SK-N-SH (cell line): ENCODE results near the gene CIROP. TPM values are rescaled to one million over a fixed set of nuclear protein-coding genes. Genes with fewer than 3 reads are reported as not detected.

ENCODE experiments used
- CTCF ChIA-PET: fragments of 300-600, 350-600 bp; formaldehyde crosslinking; extraction: SDS; loops from one replicate; lab custom pipeline; 2021; lab: Yijun Ruan, JAX
- POLR2A ChIA-PET: fragments of 350-600 bp; sonication (Branson Sonifier 250); formaldehyde crosslinking; extraction: SDS; loops from one replicate; lab custom pipeline; 2020; ENCODE audit warnings: antibody characterized with exemption, inconsistent platforms; lab: Yijun Ruan, JAX
- DNase-seq: peaks from one replicate; pipeline ENCODE4 v3.0.0; 2012
- H2AFZ ChIP-seq: fragments of 200-600 bp; sonication (generic); 2 replicates; pipeline ENCODE4 v1.8.1; 2016; ENCODE audit warnings: antibody characterized with exemption, mild to moderate bottlenecking, low read depth
- H3F3A ChIP-seq: fragments of 200-600 bp; sonication (generic); replicated peaks from 2 replicates; pipeline ENCODE3; 2016; ENCODE audit warnings: antibody characterized with exemption, mild to moderate bottlenecking; ENCODE audit not compliant: insufficient read depth
- H3K27ac ChIP-seq, 2 experiments: fragments of 200-500 bp in 1 of 2; fragments of 200-600 bp in 1 of 2; sonication (Bioruptor generic) in 1 of 2; sonication (generic), shearing (Covaris generic) in 1 of 2; 2 replicates each; pipeline versions ENCODE4 v1.5.1 to v1.6.1; 2014 to 2016; ENCODE audit warnings: low read depth in 2 of 2, inconsistent platforms in 1 of 2, low read length in 1 of 2, mild to moderate bottlenecking in 1 of 2, mixed read lengths in 1 of 2
- H3K27me3 ChIP-seq: fragments of 200-600 bp; sonication (generic), shearing (Covaris generic); 2 replicates; pipeline ENCODE4 v1.6.1; 2016; ENCODE audit warnings: mixed run types; ENCODE audit not compliant: insufficient read depth
- H3K36me3 ChIP-seq, 2 experiments: fragments of 200-500 bp in 1 of 2; fragments of 200-600 bp in 1 of 2; sonication (Bioruptor generic) in 1 of 2; sonication (generic) in 1 of 2; replicated peaks in 1 of 2; 2 replicates each; pipeline versions ENCODE3 to v1.5.1; 2014 to 2016; ENCODE audit warnings: low read length in 1 of 2, mild to moderate bottlenecking in 1 of 2; ENCODE audit not compliant: insufficient read depth in 2 of 2, control insufficient read depth in 1 of 2
- H3K4me1 ChIP-seq, 2 experiments: fragments of 200-500 bp in 1 of 2; fragments of 200-600 bp in 1 of 2; sonication (Bioruptor generic) in 1 of 2; sonication (generic), shearing (Covaris generic) in 1 of 2; 2 replicates each; pipeline versions ENCODE4 v1.5.1 to v1.6.1; 2014 to 2016; ENCODE audit warnings: low read depth in 1 of 2, low read length in 1 of 2, mixed run types in 1 of 2; ENCODE audit not compliant: insufficient read depth in 2 of 2, control insufficient read depth in 1 of 2
- H3K4me2 ChIP-seq: fragments of 200-600 bp; sonication (generic), shearing (Covaris generic); 2 replicates; pipeline ENCODE4 v1.6.1; 2017; ENCODE audit warnings: mixed run types
- H3K4me3 ChIP-seq, 2 experiments: fragments of 200-500 bp in 1 of 2; fragments of 200-600 bp in 1 of 2; sonication (Bioruptor generic) in 1 of 2; sonication (generic), shearing (Covaris generic) in 1 of 2; 2 replicates each; pipeline versions ENCODE4 v1.5.1 to v1.8.1; 2014 to 2016; ENCODE audit warnings: low read depth in 2 of 2, inconsistent platforms in 1 of 2, low read length in 1 of 2, mild to moderate bottlenecking in 1 of 2, mixed read lengths in 1 of 2, moderate library complexity in 1 of 2
- H3K79me2 ChIP-seq: fragments of 200-600 bp; sonication (generic); 2 replicates; pipeline ENCODE4 v1.8.1; 2017; ENCODE audit warnings: mild to moderate bottlenecking; ENCODE audit not compliant: insufficient read depth
- H3K9ac ChIP-seq: fragments of 200-600 bp; sonication (generic); 2 replicates; pipeline ENCODE4 v1.6.1; 2017; ENCODE audit warnings: mixed run types
- H3K9me2 ChIP-seq: fragments of 200-600 bp; sonication (generic); 2 replicates; pipeline ENCODE4 v1.6.1; 2017; ENCODE audit warnings: mixed run types
- H3K9me3 ChIP-seq: fragments of 200-600 bp; sonication (generic); 2 replicates; pipeline ENCODE4 v1.6.1; 2017; ENCODE audit warnings: mixed run types, mild to moderate bottlenecking, moderate library complexity
- H4K20me1 ChIP-seq: fragments of 200-600 bp; sonication (generic); 2 replicates; pipeline ENCODE4 v1.6.1; 2017; ENCODE audit warnings: mild to moderate bottlenecking, mixed run types; ENCODE audit not compliant: insufficient read depth
- EZH2phosphoT487 ChIP-seq: fragments of 200-600 bp; sonication (generic); IDR thresholded peaks from 2 replicates; pipeline ENCODE4 v1.6.1; 2017; ENCODE audit warnings: low read depth, mixed run types, mild to moderate bottlenecking, antibody characterized with exemption, moderate library complexity, borderline replicate concordance
- FOXJ3 ChIP-seq: sonication (generic); formaldehyde crosslinking; IDR thresholded peaks from 2 replicates; pipeline ENCODE4 v1.5.1; 2020; ENCODE audit warnings: mild to moderate bottlenecking, missing genetic modification reagents
- IRF3 ChIP-seq: fragments of 150-350 bp; IDR thresholded peaks from 2 replicates; pipeline ENCODE4 v1.6.1; 2016; ENCODE audit warnings: mild to moderate bottlenecking, low read depth, low read length
- JUND ChIP-seq: IDR thresholded peaks from 2 replicates; pipeline ENCODE4 v1.4.0; 2012
- MAX ChIP-seq: IDR thresholded peaks from 2 replicates; pipeline ENCODE4 v1.4.0; 2012; ENCODE audit warnings: low read depth
- MEF2A ChIP-seq: IDR thresholded peaks from 2 replicates; pipeline ENCODE4 v1.4.0; 2012; ENCODE audit warnings: low read depth, borderline replicate concordance
- NFIC ChIP-seq: IDR thresholded peaks from 2 replicates; pipeline ENCODE4 v1.4.0; 2012; ENCODE audit warnings: borderline replicate concordance
- NRF1 ChIP-seq: IDR thresholded peaks from 2 replicates; pipeline ENCODE4 v1.6.1; 2012; ENCODE audit warnings: low read depth, mild to moderate bottlenecking, low read length
- PBX3 ChIP-seq: IDR thresholded peaks from 2 replicates; pipeline ENCODE4; 2012
- POLR2AphosphoS5 ChIP-seq: IDR thresholded peaks from 2 replicates; pipeline ENCODE4 v1.6.1; 2012; ENCODE audit warnings: low read depth, low read length
- RXRA ChIP-seq: IDR thresholded peaks from 2 replicates; pipeline ENCODE4 v1.4.0; 2012; ENCODE audit warnings: low read depth, mild to moderate bottlenecking, borderline replicate concordance
- ZBTB33 ChIP-seq: IDR thresholded peaks from 2 replicates; pipeline ENCODE4 v1.4.0; 2012; ENCODE audit warnings: low read depth, borderline replicate concordance
- WGBS: methylation state at CpG from one replicate; pipeline ENCODE4 v1.1.6; 2017; ENCODE audit warnings: low lambda C conversion rate; 5-methylcytosine and 5-hydroxymethylcytosine counted together
- polyA plus RNA-seq, 3 experiments: library from polyadenylated mRNA; depleted of rRNA; stranded (reverse); fragments of >200 nt; gene quantifications; 2 replicates each; pipeline ENCODE4 v1.2.3, GENCODE V29; 2012

CIROP gene
- polyA plus RNA-seq, 1 of the 3 experiments (the other 2 are of a cell fraction), result not detected

GRCh38 chr14:23099212-23099861 is 5.5 kb downstream of the CIROP start:
- DNase-seq, result no peak
- H4K20me1 ChIP-seq, result peaks cover 33% of the 10 kb centered on the region
- H3K9ac ChIP-seq, result no peak overlapping the region
- TF ChIP-seq NRF1, result no peak
- no peak for TF ChIP-seq EZH2phosphoT487
- TF ChIP-seq IRF3, result no peak
- no peak for TF ChIP-seq FOXJ3
- TF ChIP-seq POLR2AphosphoS5, result no peak
- TF ChIP-seq MEF2A, result no peak
- peaks cover 20 to 22% of the 10 kb centered on the region in 2 experiments for H3K36me3 ChIP-seq
- no peaks in the 10 kb centered on the region for H3K27me3 ChIP-seq
- H3K4me3 ChIP-seq, result no peak overlapping the region
- peaks cover 40% of the 10 kb centered on the region for H3K79me2 ChIP-seq
- H3K4me2 ChIP-seq, result no peak overlapping the region
- no peaks in the 10 kb centered on the region for H3F3A ChIP-seq
- no peak overlapping the region for H3K27ac ChIP-seq
- no peaks in the 10 kb centered on the region for H3K9me3 ChIP-seq
- peaks cover 3 to 14% of the 10 kb centered on the region in 2 experiments; a peak in 2 of 4 replicates for H3K4me1 ChIP-seq
- ChIA-PET POLR2A (interaction anchor here (0.7 kb wide), 1 partner anchor 9 kb away, joined by 3 read pairs; no protein-coding TSS in a partner anchor), CTCF (interaction anchor here (0.7 to 1.7 kb wide), 7 partner anchors 14 to 779 kb away, joined by 3 to 7 read pairs (median 3); no protein-coding TSS in a partner anchor)
- over 99% methylated on average over 10 of the region's 10 CpGs for WGBS
- no peaks in the 10 kb centered on the region for H3K9me2 ChIP-seq
- no peak overlapping the region for H2AFZ ChIP-seq

GRCh38 chr14:23097786-23098185 is 7.0 kb downstream of the CIROP start:
- 0 out of 2 replicates have a peak overlapping the region, but pooled peaks have one; percentile 78 for H3K4me2 ChIP-seq
- peaks cover 48% of the 10 kb centered on the region for H4K20me1 ChIP-seq
- peaks cover 7 to 20% of the 10 kb centered on the region in 2 experiments; a peak in 3 of 4 replicates for H3K4me1 ChIP-seq
- CTCF ChIA-PET, result interaction anchor here (0.8 to 1.7 kb wide), 3 partner anchors 21 to 89 kb away, joined by 3 to 5 read pairs (median 5); no protein-coding TSS in a partner anchor
- POLR2A ChIA-PET, result no interaction called here
- 93% methylated on average over 7 of the region's 7 CpGs for WGBS
- H3K79me2 ChIP-seq, result peaks cover 56% of the 10 kb centered on the region
- no peaks in the 10 kb centered on the region for H3K27me3 ChIP-seq
- peaks cover 26 to 27% of the 10 kb centered on the region in 2 experiments for H3K36me3 ChIP-seq
- TF ChIP-seq ZBTB33, result no peak
- TF ChIP-seq RXRA, result no peak
- TF ChIP-seq PBX3, result no peak
- no peak for TF ChIP-seq NFIC
- no peak for TF ChIP-seq MAX
- TF ChIP-seq JUND, result no peak
- no peaks in the 10 kb centered on the region for H3F3A ChIP-seq
- H3K9me3 ChIP-seq, result no peaks in the 10 kb centered on the region
- H3K4me3 ChIP-seq, result no peak overlapping the region
- no peak for DNase-seq
- no peak overlapping the region for H3K9ac ChIP-seq
- H2AFZ ChIP-seq, result no peak overlapping the region
- no peak overlapping the region for H3K27ac ChIP-seq
- no peaks in the 10 kb centered on the region for H3K9me2 ChIP-seq
